ENCODE measurements around the gene SLC12A9. TPM values are rescaled to one million over a fixed set of nuclear protein-coding genes. Genes with fewer than 3 reads are reported as not detected.

Gene SLC12A9
- total RNA-seq, 4 donors from 2014 or later = 11.2 to 32.9 (median 20.2) TPM

GRCh38 chr7:100822236-100823139 lies 30.0 kb upstream of the SLC12A9 start:
- peaks cover 0 to 65% of the 10 kb centered on the region in 2 donors for H3K36me3 ChIP-seq
- no peak overlapping the region for H3K4me3 ChIP-seq
- no peak for ATAC-seq
- 66 to 77% methylated on average over 8 to 13 of the region's 43 CpGs for WGBS, 2 donors (ENCODE audit: low coverage in 1 of 2)
- no peaks in the 10 kb centered on the region for H3K9me3 ChIP-seq
- no peak overlapping the region for H3K27ac ChIP-seq
- peaks cover 0 to 39% (median 9%) of the 10 kb centered on the region in 3 donors for H3K4me1 ChIP-seq
- no peak for TF ChIP-seq EP300 (IDR thresholded peaks at IDR 0.05)
- TF ChIP-seq POLR2AphosphoS5 (IDR thresholded peaks at IDR 0.05) = no peak
- no peak for TF ChIP-seq POLR2A (IDR thresholded peaks at IDR 0.05)
- no peak for TF ChIP-seq CTCF (IDR thresholded peaks at IDR 0.05)
- no peaks in the 10 kb centered on the region for H3K27me3 ChIP-seq

- H3K4me1 ChIP-seq = peaks cover 0 to 45% (median 13%) of the 10 kb centered on the region in 3 donors
- no peak for ATAC-seq
- no peaks in the 10 kb centered on the region for H3K9me3 ChIP-seq
- 36 to 68% methylated on average over 4 of the region's 7 CpGs for WGBS, 2 donors (ENCODE audit: low coverage in 1 of 2)
- no peak overlapping the region for H3K4me3 ChIP-seq
- no peaks in the 10 kb centered on the region for H3K27me3 ChIP-seq
- H3K36me3 ChIP-seq = peaks cover 0 to 60% of the 10 kb centered on the region in 2 donors
- no peak for TF ChIP-seq EP300 (IDR thresholded peaks at IDR 0.05)
- TF ChIP-seq POLR2AphosphoS5 (IDR thresholded peaks at IDR 0.05) = no peak
- no peak for TF ChIP-seq POLR2A (IDR thresholded peaks at IDR 0.05)
- TF ChIP-seq CTCF (IDR thresholded peaks at IDR 0.05) = no peak
- no peak overlapping the region for H3K27ac ChIP-seq
These were observed 29.4 kb upstream of the SLC12A9 start for GRCh38 chr7:100823140-100823525.

GRCh38 chr7:100823534-100823933 lies 29.0 kb upstream of the SLC12A9 start:
- TF ChIP-seq POLR2AphosphoS5 (IDR thresholded peaks at IDR 0.05) (no peak), CTCF (IDR thresholded peaks at IDR 0.05) (no peak), POLR2A (IDR thresholded peaks at IDR 0.05) (no peak), EP300 (IDR thresholded peaks at IDR 0.05) (no peak)

GRCh38 chr7:100824499-100825214 lies 27.9 kb upstream of the SLC12A9 start:
- Histone ChIP-seq H3K4me1 (peaks cover 0 to 51% (median 13%) of the 10 kb centered on the region in 3 donors), H3K9me3 (no peaks in the 10 kb centered on the region), H3K27me3 (no peaks in the 10 kb centered on the region), H3K27ac (peak overlapping the region in 3 of 4 donors; percentile 85 to 93 (median 87)), H3K36me3 (peaks cover 0 to 45% of the 10 kb centered on the region in 2 donors), H3K4me3 (peak overlapping the region in 1 of 2 donors; percentile 80)
- no peak for ATAC-seq
- no peak for TF ChIP-seq EP300 (IDR thresholded peaks at IDR 0.05)
- TF ChIP-seq POLR2A (IDR thresholded peaks at IDR 0.05) = no peak
- TF ChIP-seq CTCF (IDR thresholded peaks at IDR 0.05) = no peak
- TF ChIP-seq POLR2AphosphoS5 (IDR thresholded peaks at IDR 0.05) = no peak
- 15 to 27% methylated on average over 4 to 6 of the region's 18 CpGs for WGBS, 2 donors (ENCODE audit: low coverage in 1 of 2)

More at GRCh38 chr7:100823534-100823933, 29.0 kb upstream of the SLC12A9 start:
- H3K9me3 ChIP-seq = no peaks in the 10 kb centered on the region
- no peak overlapping the region for H3K27ac ChIP-seq
- H3K36me3 ChIP-seq = peaks cover 0 to 56% of the 10 kb centered on the region in 2 donors
- H3K27me3 ChIP-seq = no peaks in the 10 kb centered on the region
- ATAC-seq = no peak
- WGBS, 2 donors (ENCODE audit: low coverage in 1 of 2) = no CpG with 5 or more reads among the region's 31 CpGs
- H3K4me3 ChIP-seq = no peak overlapping the region
- H3K4me1 ChIP-seq = peaks cover 0 to 49% (median 13%) of the 10 kb centered on the region in 3 donors
